Measurements from ENCODE around the gene KDM4C. TPM values are rescaled to one million over a fixed set of nuclear protein-coding genes. Genes with fewer than 3 reads are reported as not detected.

KDM4C gene
- polyA plus RNA-seq, 1 donor (not counting 4 experiments of a cell fraction or from before 2014, with no cell fraction given): 17.2 TPM

DNA sequence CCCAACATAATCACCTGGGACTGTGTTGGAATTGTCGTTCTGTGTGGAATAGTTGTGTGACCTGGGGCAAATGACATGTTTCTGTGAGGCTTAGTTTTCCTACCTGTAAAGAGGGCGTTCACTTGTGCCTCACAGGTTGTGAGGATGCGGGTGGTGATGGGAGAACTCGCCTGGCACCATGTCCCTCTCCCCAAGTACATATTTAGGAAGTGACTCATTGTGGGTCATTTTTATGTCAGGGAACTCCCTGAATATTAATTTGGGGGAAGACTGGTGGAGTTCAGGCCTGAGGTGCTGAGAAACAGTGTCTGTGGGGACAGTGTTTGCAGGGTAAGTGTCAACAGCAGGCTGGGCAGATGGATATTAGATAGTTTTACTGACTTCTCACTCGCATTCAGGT lies 144.7 kb downstream of the KDM4C start:
- H3K9me1 ChIP-seq (ENCODE audit: control insufficient read depth, extremely low read depth, insufficient read depth, low read length): no peaks in the 10 kb centered on the region
- no peak overlapping the region for H3K27ac ChIP-seq (ENCODE audit: control insufficient read depth, insufficient read depth, low read length)
- H3K9me3 ChIP-seq (ENCODE audit: control insufficient read depth, low read depth, low read length): no peaks in the 10 kb centered on the region
- H3K4me2 ChIP-seq (ENCODE audit: control insufficient read depth, extremely low read depth, insufficient read depth, low read depth, low read length): peak overlapping the region; percentile 30
- DNase-seq (ENCODE audit: low read depth, low spot score) (no peak), FAIRE-seq (peak; percentile 60)
- no peak for TF ChIP-seq EZH2 (IDR thresholded peaks at IDR 0.05; ENCODE audit: low read length)
- TF ChIP-seq, protein P1, sequence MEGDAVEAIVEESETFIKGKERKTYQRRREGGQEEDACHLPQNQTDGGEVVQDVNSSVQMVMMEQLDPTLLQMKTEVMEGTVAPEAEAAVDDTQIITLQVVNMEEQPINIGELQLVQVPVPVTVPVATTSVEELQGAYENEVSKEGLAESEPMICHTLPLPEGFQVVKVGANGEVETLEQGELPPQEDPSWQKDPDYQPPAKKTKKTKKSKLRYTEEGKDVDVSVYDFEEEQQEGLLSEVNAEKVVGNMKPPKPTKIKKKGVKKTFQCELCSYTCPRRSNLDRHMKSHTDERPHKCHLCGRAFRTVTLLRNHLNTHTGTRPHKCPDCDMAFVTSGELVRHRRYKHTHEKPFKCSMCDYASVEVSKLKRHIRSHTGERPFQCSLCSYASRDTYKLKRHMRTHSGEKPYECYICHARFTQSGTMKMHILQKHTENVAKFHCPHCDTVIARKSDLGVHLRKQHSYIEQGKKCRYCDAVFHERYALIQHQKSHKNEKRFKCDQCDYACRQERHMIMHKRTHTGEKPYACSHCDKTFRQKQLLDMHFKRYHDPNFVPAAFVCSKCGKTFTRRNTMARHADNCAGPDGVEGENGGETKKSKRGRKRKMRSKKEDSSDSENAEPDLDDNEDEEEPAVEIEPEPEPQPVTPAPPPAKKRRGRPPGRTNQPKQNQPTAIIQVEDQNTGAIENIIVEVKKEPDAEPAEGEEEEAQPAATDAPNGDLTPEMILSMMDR (optimal IDR thresholded peaks at IDR 0.05 in 1 of 3, IDR thresholded peaks at IDR 0.05 in 1 of 3, conservative IDR thresholded peaks at IDR 0.05 in 1 of 3; ENCODE audit: extremely low read depth in 1 of 3, insufficient read depth in 2 of 3, low read length in 3 of 3): no peak
- H3K4me1 ChIP-seq (ENCODE audit: control insufficient read depth, extremely low read depth, insufficient read depth, low read length): peaks cover 9% of the 10 kb centered on the region
- no peaks in the 10 kb centered on the region for H3K27me3 ChIP-seq (ENCODE audit: control insufficient read depth, extremely low read depth, insufficient read depth, low read length)
- dilution Hi-C loops (cut with MboI; ENCODE audit: extremely low pct_ligation_motif_present, low sequenced_read_pairs): no loop called here
- no peak overlapping the region for H2AFZ ChIP-seq (ENCODE audit: control insufficient read depth, low read length)
- no peak overlapping the region for H3K4me3 ChIP-seq (ENCODE audit: control insufficient read depth in 2 of 3, extremely low read depth in 1 of 3, insufficient read depth in 2 of 3, low read depth in 1 of 3, low read length in 3 of 3)
- no peaks in the 10 kb centered on the region for H3K79me2 ChIP-seq (ENCODE audit: control insufficient read depth, insufficient read depth, low read length)
- no peaks in the 10 kb centered on the region for H4K20me1 ChIP-seq (ENCODE audit: control insufficient read depth, extremely low read depth, insufficient read depth, low read length)
- H3K9ac ChIP-seq (ENCODE audit: control insufficient read depth, extremely low read depth, insufficient read depth, low read length): no peak overlapping the region
- peaks cover 0 to 2% of the 10 kb centered on the region in 2 experiments for H3K36me3 ChIP-seq (ENCODE audit: control insufficient read depth in 2 of 2, extremely low read depth in 1 of 2, insufficient read depth in 2 of 2, low read length in 2 of 2)

DNA sequence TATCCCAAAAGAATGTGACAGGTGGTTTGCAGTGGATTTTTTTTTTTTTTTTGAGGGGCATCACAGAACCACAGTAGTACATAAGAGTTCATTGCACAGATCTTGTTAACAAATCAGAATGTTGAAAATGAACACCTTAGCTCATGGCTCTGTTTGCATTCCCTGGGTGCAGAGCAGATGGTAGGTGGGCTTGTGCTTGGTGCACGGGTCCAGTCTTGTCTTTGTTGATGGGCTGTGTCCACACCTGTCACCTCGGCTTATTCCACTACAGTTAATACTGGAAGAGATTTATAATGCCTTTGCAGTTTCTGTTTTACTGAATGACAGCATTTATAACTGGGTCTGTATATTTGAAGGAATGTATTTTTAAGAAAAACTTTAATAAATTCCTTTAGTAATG lies 146.6 kb downstream of the KDM4C start:
- Histone ChIP-seq H3K9ac (ENCODE audit: control insufficient read depth, extremely low read depth, insufficient read depth, low read length) (no peak overlapping the region), H3K9me3 (ENCODE audit: control insufficient read depth, low read depth, low read length) (no peaks in the 10 kb centered on the region), H3K9me1 (ENCODE audit: control insufficient read depth, extremely low read depth, insufficient read depth, low read length) (no peaks in the 10 kb centered on the region), H3K4me2 (ENCODE audit: control insufficient read depth, extremely low read depth, insufficient read depth, low read depth, low read length) (no peak overlapping the region), H3K27me3 (ENCODE audit: control insufficient read depth, extremely low read depth, insufficient read depth, low read length) (no peaks in the 10 kb centered on the region), H2AFZ (ENCODE audit: control insufficient read depth, low read length) (no peak overlapping the region), H3K79me2 (ENCODE audit: control insufficient read depth, insufficient read depth, low read length) (no peaks in the 10 kb centered on the region), H3K27ac (ENCODE audit: control insufficient read depth, insufficient read depth, low read length) (no peak overlapping the region), H3K36me3 (ENCODE audit: control insufficient read depth in 2 of 2, extremely low read depth in 1 of 2, insufficient read depth in 2 of 2, low read length in 2 of 2) (peaks cover 0 to 2% of the 10 kb centered on the region in 2 experiments), H4K20me1 (ENCODE audit: control insufficient read depth, extremely low read depth, insufficient read depth, low read length) (no peaks in the 10 kb centered on the region), H3K4me1 (ENCODE audit: control insufficient read depth, extremely low read depth, insufficient read depth, low read length) (peaks cover 9% of the 10 kb centered on the region), H3K4me3 (ENCODE audit: control insufficient read depth in 2 of 3, extremely low read depth in 1 of 3, insufficient read depth in 2 of 3, low read depth in 1 of 3, low read length in 3 of 3) (no peak overlapping the region)
- no peak for FAIRE-seq
- dilution Hi-C loops (cut with MboI; ENCODE audit: extremely low pct_ligation_motif_present, low sequenced_read_pairs): no loop called here
- DNase-seq (ENCODE audit: low read depth, low spot score): no peak
- no peak for TF ChIP-seq EZH2 (IDR thresholded peaks at IDR 0.05; ENCODE audit: low read length)
- TF ChIP-seq, protein P1 (optimal IDR thresholded peaks at IDR 0.05 in 1 of 3, IDR thresholded peaks at IDR 0.05 in 1 of 3, conservative IDR thresholded peaks at IDR 0.05 in 1 of 3; ENCODE audit: extremely low read depth in 1 of 3, insufficient read depth in 2 of 3, low read length in 3 of 3): no peak
